ENCODE data around the gene TRIM45. TPM values are rescaled to one million over a fixed set of nuclear protein-coding genes. Genes with fewer than 3 reads are reported as not detected.
"Not testable (repeated sequence)": the region's sequence is repeated elsewhere in the genome, so short reads cannot be mapped to it uniquely, and the experiment has no call there.

TRIM45 gene
- total RNA-seq, 1 experiment from 2014 or later = 2.4 TPM

- DNase-seq (ENCODE audit: extremely low read depth, low read depth) = no peak
Measured at GRCh38 chr1:117136749-117137148, 15.2 kb upstream of the TRIM45 start.

DNA sequence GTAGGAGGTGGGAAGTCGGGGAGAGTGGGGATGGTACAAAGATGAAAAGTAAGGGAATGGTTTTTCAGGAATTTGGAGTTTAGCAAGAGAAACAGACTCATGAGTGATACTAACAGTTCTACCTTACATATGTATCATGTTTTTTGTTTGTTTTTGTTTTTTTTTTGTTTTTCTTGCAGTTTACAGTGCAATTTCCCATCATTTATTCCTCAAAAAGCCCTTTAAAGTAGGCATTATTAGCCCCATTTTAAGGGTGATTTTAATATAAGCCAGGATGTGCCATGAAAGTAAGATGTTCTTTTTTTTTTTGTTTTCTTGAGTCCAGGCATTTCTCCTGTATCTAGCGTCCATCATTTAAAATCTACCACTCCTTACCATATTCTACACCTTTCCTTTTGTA is 13.8 kb upstream of the TRIM45 start:
- no peak for DNase-seq (ENCODE audit: extremely low read depth, low read depth)

GRCh38 chr1:117130526-117130925 is 9.0 kb upstream of the TRIM45 start:
- DNase-seq (ENCODE audit: extremely low read depth, low read depth) = no peak

DNA sequence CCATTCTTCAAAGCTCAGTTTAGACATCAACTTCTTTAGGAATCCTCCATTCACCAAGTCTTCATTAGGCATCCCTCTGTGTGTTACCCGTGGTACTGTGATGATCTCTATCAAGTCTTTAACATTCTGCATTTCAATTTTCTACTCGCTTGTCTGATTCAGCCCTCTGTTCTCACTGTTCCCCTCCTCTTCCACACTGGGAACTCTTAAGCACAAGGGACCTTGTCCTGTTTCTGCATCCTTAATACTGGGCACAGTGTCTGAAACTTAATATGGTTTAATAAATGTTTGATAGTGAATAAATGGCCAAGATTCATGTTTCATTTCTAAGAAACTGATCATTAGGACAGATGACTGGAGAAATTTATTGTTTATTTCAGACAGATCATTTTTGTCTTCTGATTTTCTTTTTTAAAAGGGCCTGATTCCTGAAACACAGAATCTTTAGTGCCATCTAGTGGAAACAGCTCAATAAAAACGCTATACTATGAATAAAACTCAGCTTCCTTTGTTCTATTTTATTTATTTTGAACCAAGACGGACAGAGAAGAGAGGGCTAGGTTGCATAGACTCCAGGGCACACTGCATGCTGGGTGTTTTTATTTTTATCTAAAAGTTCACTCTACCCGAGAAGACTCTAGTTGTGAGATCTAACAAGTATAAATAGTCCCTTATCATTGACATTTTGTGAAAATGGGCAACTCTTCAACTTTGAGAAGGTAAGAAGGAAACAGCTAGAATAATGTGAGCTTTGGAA is 7.0 kb upstream of the TRIM45 start:
- DNase-seq (ENCODE audit: extremely low read depth, low read depth) = no peak

DNA sequence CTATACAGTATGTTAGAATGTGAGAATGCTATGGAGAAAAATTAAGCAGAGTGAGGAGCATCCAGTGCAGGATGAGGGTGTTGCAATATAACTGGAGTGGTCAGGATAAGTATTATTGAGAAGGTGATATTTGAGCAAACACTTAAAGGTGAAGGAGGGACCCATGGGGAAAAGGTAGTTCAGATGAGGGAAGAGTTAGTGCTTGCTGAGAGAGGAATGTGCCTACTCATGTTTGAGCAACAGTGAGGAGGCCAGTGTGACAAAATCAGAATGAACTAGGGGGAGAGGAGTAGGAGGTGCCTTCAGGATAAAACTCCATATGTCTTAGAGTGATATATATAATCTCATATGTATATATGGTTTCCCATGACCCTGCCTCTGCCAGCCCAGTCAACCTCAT is 6.2 kb upstream of the TRIM45 start:
- no peak for DNase-seq (ENCODE audit: extremely low read depth, low read depth)

GRCh38 chr1:117124661-117125060 is 3.1 kb upstream of the TRIM45 start:
- DNase-seq (ENCODE audit: extremely low read depth, low read depth) = no peak

DNA sequence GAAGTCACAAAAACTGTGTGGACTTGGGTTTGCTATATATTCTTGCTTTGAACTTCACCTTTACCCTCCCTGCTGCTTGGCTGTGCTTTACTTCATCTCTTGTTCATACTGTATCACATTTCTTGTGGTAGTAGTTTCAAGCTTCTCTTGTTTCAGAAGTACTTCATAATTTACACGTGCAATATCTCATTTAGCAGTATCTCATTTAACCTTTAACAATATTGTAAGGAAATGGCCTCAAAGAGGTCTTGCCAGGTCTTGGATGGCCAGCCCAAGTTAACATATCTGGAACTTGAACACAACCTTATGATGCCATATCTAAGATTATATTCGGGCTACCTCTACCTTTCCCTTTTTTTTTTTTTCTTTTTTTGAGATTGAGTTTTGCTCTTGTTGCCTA is 1.7 kb upstream of the TRIM45 start:
- no peak for DNase-seq (ENCODE audit: extremely low read depth, low read depth)

DNA sequence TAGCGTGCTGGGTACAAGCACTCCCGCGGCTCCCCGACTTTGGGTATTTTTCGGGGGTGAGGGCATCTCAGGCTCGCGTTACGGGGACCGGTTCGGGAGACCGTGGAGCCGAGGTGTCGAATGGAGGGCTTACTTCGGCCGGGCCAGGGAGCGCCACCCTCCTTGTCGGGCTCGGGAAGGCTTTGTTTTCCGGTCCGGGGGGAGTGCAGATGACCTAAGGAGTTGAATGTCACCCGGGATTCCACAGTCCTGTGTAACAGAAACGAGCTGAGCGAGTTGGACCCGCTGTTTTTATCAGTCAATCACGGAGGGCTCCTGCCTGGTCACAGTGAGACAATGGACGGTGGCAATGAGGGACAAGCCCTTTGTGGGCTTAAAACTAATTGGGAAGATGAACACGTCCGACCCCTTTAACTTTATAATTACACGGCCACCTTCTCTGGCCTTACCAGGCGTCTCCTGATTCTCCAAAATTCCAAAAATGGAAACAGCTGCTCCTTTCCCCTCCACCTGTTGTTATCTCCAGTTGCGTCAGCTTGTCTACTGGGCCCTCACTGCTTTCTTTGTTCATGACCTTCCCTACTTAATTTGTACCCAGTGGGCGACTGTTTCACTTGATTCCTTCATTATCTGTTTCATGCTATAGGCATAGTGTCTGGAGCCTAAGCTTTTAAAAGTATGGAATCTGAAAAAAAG is 929 bp upstream of the TRIM45 start:
- DNase-seq (ENCODE audit: extremely low read depth, low read depth) = no peak

- DNase-seq (ENCODE audit: extremely low read depth, low read depth) = no peak
Measured at GRCh38 chr1:117120774-117121588, 568 bp downstream of the TRIM45 start.

- DNase-seq (ENCODE audit: extremely low read depth, low read depth) = not testable (repeated sequence)
Measured at GRCh38 chr1:117119144-117119543, 2.4 kb downstream of the TRIM45 start.

DNA sequence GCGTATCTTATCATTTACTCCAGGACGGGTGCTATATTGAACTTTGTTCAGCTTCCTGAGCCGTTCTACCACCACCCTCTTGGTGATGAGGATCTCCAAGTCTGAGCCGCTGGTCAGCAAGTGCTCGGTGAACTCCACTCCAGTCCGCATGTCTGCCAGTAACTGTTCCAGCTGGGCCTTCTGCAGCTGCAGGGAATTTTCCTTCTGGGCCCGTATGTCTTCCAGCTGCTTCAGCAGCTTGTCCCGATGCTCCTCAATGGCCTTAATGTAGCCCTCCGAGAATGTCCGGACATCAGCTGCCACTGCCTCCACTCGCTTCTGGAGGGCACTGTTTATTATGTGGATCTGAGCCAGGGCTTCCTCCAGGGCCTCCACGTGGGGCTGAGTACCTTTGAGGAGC is 3.4 kb downstream of the TRIM45 start:
- no peak for DNase-seq (ENCODE audit: extremely low read depth, low read depth)

GRCh38 chr1:117117697-117118096 is 3.9 kb downstream of the TRIM45 start:
- no peak for DNase-seq (ENCODE audit: extremely low read depth, low read depth)

- no peak for DNase-seq (ENCODE audit: extremely low read depth, low read depth)
Measured at GRCh38 chr1:117116784-117117130, 4.8 kb downstream of the TRIM45 start.

- DNase-seq (ENCODE audit: extremely low read depth, low read depth) = no peak
Measured at GRCh38 chr1:117116090-117116783, 5.3 kb downstream of the TRIM45 start.

GRCh38 chr1:117114877-117115276 is 6.7 kb downstream of the TRIM45 start:
- no peak for DNase-seq (ENCODE audit: extremely low read depth, low read depth)

DNA sequence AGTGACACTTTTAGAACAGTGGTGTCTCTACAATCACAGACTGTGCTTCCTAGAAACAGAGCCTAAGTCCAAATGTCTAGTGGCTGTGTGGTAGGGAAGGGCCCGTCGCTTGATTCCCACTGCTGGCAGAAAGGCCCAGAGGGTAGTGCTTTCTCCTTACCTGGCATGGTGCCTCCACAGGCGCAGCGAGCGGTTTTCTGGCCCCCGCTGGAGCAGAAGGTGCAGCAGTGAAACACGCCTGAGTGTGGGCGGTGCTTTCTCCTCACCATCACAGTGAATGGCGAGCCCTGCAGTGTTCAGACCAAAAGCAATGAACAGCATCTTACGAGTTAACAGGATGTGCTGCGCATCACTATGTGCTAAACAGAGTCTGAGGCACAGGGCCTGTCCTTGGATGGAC is 8.3 kb downstream of the TRIM45 start:
- DNase-seq (ENCODE audit: extremely low read depth, low read depth) = no peak

- DNase-seq (ENCODE audit: extremely low read depth, low read depth) = no peak
Measured at GRCh38 chr1:117112047-117112717, 9.4 kb downstream of the TRIM45 start.

DNA sequence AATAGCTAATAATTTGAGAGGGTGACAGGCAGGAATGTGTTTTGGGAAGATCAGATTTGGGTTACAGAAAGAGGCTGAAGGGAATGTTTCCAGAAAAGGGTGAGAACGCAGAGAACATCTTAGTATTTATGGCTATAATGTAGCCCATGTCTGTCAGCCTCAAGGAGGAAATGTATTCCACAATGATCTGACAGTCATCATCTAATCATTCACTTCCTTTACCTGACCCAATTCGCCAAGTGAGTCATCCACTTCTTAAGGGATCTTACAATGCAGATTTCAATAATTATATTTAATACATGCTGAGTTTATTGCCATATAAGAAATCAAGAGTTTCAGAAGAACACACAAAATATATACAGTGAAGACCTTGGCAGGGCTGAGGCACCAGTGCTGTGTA is 10.8 kb downstream of the TRIM45 start:
- DNase-seq (ENCODE audit: extremely low read depth, low read depth) = no peak

GRCh38 chr1:117107364-117107763 is 14.2 kb downstream of the TRIM45 start:
- no peak for DNase-seq (ENCODE audit: extremely low read depth, low read depth)

GRCh38 chr1:117106478-117106877 is 15.1 kb downstream of the TRIM45 start:
- DNase-seq (ENCODE audit: extremely low read depth, low read depth) = no peak

Measured in NCI-H460 (cell line).